K562 (cell line): ENCODE data around the gene ANXA2. TPM values are rescaled to one million over a fixed set of nuclear protein-coding genes. Genes with fewer than 3 reads are reported as not detected.

Experiments
- ATAC-seq: fragments of 200-7000 bp; cut with Tn5 transposase; 3 replicates; pipeline ENCODE4 v1.9.1; 2020; ENCODE audit warnings: moderate library complexity
- BruUV-seq: library from RNA; stranded (reverse); fragments of 400-500 nt; replicated peaks from 2 replicates; lab custom pipeline; 2021; lab: Mats Ljungman, UMichigan
- CTCF ChIA-PET: fragments of 300-600 bp; formaldehyde crosslinking; extraction: SDS; loops from one replicate; lab custom pipeline; 2021; ENCODE audit warnings: low intra/inter-chr PET ratio; lab: Yijun Ruan, JAX
- POLR2A ChIA-PET: fragments of 300-600, 350-650 bp; sonication (Branson Sonifier 250); formaldehyde crosslinking; extraction: SDS; loops from one replicate; lab custom pipeline; 2021; ENCODE audit warnings: antibody characterized with exemption, inconsistent platforms; lab: Yijun Ruan, JAX
- DNase-seq, 4 experiments: peaks; one replicate each; pipeline versions ENCODE4 v3.0.0 to v3.0.0-alpha.2; 2011 to 2018; ENCODE audit warnings: low spot score in 3 of 4, mixed read lengths in 3 of 4; ENCODE audit errors: extremely low read depth in 1 of 4
- FAIRE-seq: peaks from 2 replicates; lab custom pipeline; 2011; peaks lifted over from hg19 to GRCh38; lab: Jason Lieb, UNC
- H2AFZ ChIP-seq: 2 replicates; pipeline ENCODE4 v1.6.0; 2011; ENCODE audit warnings: low read depth, low read length, control low read depth, inconsistent platforms
- H3K27ac ChIP-seq: fragments of 200-600 bp; 3 replicates; pipeline ENCODE4 v1.8.0; 2011; ENCODE audit warnings: low read depth, mild to moderate bottlenecking, control low read depth, inconsistent platforms, low read length, moderate library complexity, mixed read lengths; ENCODE audit errors: extremely low read depth
- H3K27me3 ChIP-seq, 2 experiments: fragments of 300-600 bp in 1 of 2; 2 replicates in 1 of 2; 3 replicates in 1 of 2; pipeline versions ENCODE4 v1.6.0 to v1.8.0; 2011; ENCODE audit warnings: inconsistent platforms in 2 of 2, low read length in 2 of 2, mild to moderate bottlenecking in 1 of 2, mixed read lengths in 1 of 2, moderate library complexity in 1 of 2; ENCODE audit not compliant: control insufficient read depth in 2 of 2, insufficient read depth in 2 of 2
- H3K36me3 ChIP-seq: fragments of 300-600 bp; 3 replicates; pipeline ENCODE4 v1.8.0; 2011; ENCODE audit warnings: mild to moderate bottlenecking, low read length, inconsistent platforms; ENCODE audit not compliant: control insufficient read depth, insufficient read depth
- H3K4me1 ChIP-seq, 2 experiments: fragments of 200-600 bp in 1 of 2; replicated peaks in 1 of 2; 2 replicates in 1 of 2; 3 replicates in 1 of 2; pipeline versions ENCODE4 v1.5.1 to v1.8.0; 2011; ENCODE audit warnings: inconsistent platforms in 2 of 2, low read length in 2 of 2, mild to moderate bottlenecking in 1 of 2, mixed read lengths in 1 of 2, moderate library complexity in 1 of 2; ENCODE audit not compliant: control insufficient read depth in 2 of 2, insufficient read depth in 2 of 2
- H3K4me2 ChIP-seq: 2 replicates; pipeline ENCODE4 v1.6.1; 2011; ENCODE audit warnings: low read length, control low read depth, inconsistent platforms, mixed read lengths; ENCODE audit not compliant: insufficient read depth
- H3K4me3 ChIP-seq: fragments of 200-600 bp; sonication (generic), shearing (Covaris generic); 2 replicates; pipeline ENCODE4 v1.5.1; 2016; ENCODE audit warnings: control low read depth, inconsistent platforms
- H3K79me2 ChIP-seq: fragments of 200-600 bp; 3 replicates; pipeline ENCODE4 v1.8.0; 2011; ENCODE audit warnings: low read length, inconsistent platforms; ENCODE audit not compliant: control insufficient read depth, insufficient read depth
- H3K9ac ChIP-seq, 2 experiments: 2 replicates each; pipeline versions ENCODE4 v1.6.0 to v1.6.1; 2011; ENCODE audit warnings: low read depth in 2 of 2, low read length in 2 of 2, control low read depth in 1 of 2, inconsistent platforms in 1 of 2, mild to moderate bottlenecking in 1 of 2, mixed read lengths in 1 of 2; ENCODE audit not compliant: insufficient read depth in 1 of 2
- H3K9me1 ChIP-seq: one replicate; pipeline ENCODE4 v1.6.0; 2011; ENCODE audit warnings: inconsistent platforms, mild to moderate bottlenecking, low read length, moderate library complexity; ENCODE audit not compliant: control insufficient read depth, insufficient read depth
- H3K9me3 ChIP-seq: replicated peaks from 2 replicates; pipeline ENCODE4 v1.5.1; 2011; ENCODE audit warnings: low read depth, low read length, inconsistent platforms; ENCODE audit not compliant: control insufficient read depth, insufficient read depth
- H4K20me1 ChIP-seq: replicated peaks from 2 replicates; pipeline ENCODE4 v1.6.1; 2011; ENCODE audit warnings: low read length, inconsistent platforms, mixed read lengths; ENCODE audit not compliant: control insufficient read depth, insufficient read depth
- MAZ ChIP-seq, 2 experiments: fragments of 450-650 bp in 1 of 2; sonication (generic) in 1 of 2; formaldehyde crosslinking; IDR thresholded peaks in 1 of 2; conservative IDR thresholded peaks in 1 of 2; 2 replicates each; pipeline versions ENCODE4 v1.4.0 to v1.5.0; 2020; ENCODE audit warnings: mild to moderate bottlenecking in 1 of 2, missing genetic modification reagents in 1 of 2
- MYBL2 ChIP-seq, 2 experiments: fragments of 450-650 bp in 1 of 2; sonication (generic) in 1 of 2; formaldehyde crosslinking in 1 of 2; IDR thresholded peaks; 2 replicates each; pipeline versions ENCODE4 v1.6.1 to v1.8.1; 2017 to 2022; ENCODE audit warnings: borderline replicate concordance in 1 of 2, inconsistent platforms in 1 of 2, low read depth in 1 of 2, mild to moderate bottlenecking in 1 of 2, missing genetic modification reagents in 1 of 2, moderate library complexity in 1 of 2
- NFE2L1 ChIP-seq: fragments of 450-650 bp; IDR thresholded peaks from 2 replicates; pipeline ENCODE4 v1.6.1; 2016; ENCODE audit warnings: missing genetic modification characterization, low read depth, mild to moderate bottlenecking, missing compliant biosample characterization, moderate library complexity, borderline replicate concordance
- NRF1 ChIP-seq, 2 experiments: fragments of 450-650 bp; IDR thresholded peaks in 1 of 2; conservative IDR thresholded peaks in 1 of 2; 2 replicates each; pipeline ENCODE4 v1.6.1; 2014; ENCODE audit warnings: mild to moderate bottlenecking in 2 of 2
- PHF20 ChIP-seq: fragments of 450-650 bp; IDR thresholded peaks from 2 replicates; pipeline ENCODE4 v1.6.1; 2018; ENCODE audit not compliant: partially characterized antibody
- PRDM10 ChIP-seq: fragments of 450-650 bp; IDR thresholded peaks from 2 replicates; pipeline ENCODE4 v1.6.1; 2018; ENCODE audit not compliant: partially characterized antibody
- SRSF7 ChIP-seq: fragments of 200-400 bp; formaldehyde crosslinking; optimal IDR thresholded peaks from 2 replicates; pipeline ENCODE3; 2017; ENCODE audit warnings: mild to moderate bottlenecking, low read depth, low read length
- TEAD4 ChIP-seq, 2 experiments: sonication (generic) in 1 of 2; formaldehyde crosslinking in 1 of 2; IDR thresholded peaks; 2 replicates each; pipeline versions ENCODE4 v1.6.1 to v1.8.0; 2012 to 2022; ENCODE audit warnings: borderline replicate concordance in 1 of 2, inconsistent platforms in 1 of 2, low read length in 1 of 2, mild to moderate bottlenecking in 1 of 2, missing genetic modification reagents in 1 of 2
- USF1 ChIP-seq: sonication (generic); formaldehyde crosslinking; IDR thresholded peaks from 2 replicates; pipeline ENCODE4 v1.9.0; 2022; ENCODE audit warnings: mild to moderate bottlenecking, missing genetic modification reagents
- ZBTB5 ChIP-seq: fragments of 450-650 bp; IDR thresholded peaks from 2 replicates; pipeline ENCODE4 v1.6.1; 2017; ENCODE audit warnings: antibody characterized with exemption
- ZNF444 ChIP-seq: fragments of 250-450 bp; sonication (Bioruptor Pico); IDR thresholded peaks from 2 replicates; pipeline ENCODE4 v1.4.0; 2020; ENCODE audit warnings: mild to moderate bottlenecking, moderate library complexity
- WGBS: fragments of 100-300 bp; shearing (Covaris generic); methylation state at CpG from one replicate; pipeline ENCODE4 v1.1.6; 2016; ENCODE audit warnings: low coverage, mixed read lengths; ENCODE audit not compliant: insufficient coverage; ENCODE audit errors: missing lambda C conversion rate; 5-methylcytosine and 5-hydroxymethylcytosine counted together
- in situ Hi-C: fragments of 300-500 bp; cut with MboI; formaldehyde crosslinking; loops from 4 replicates; pipeline ENCODE4 v1.15.0; 2018; ENCODE audit warnings: inconsistent platforms, mixed read lengths
- intact Hi-C: fragments of 100-400 bp; cut with micrococcal nuclease; formaldehyde crosslinking; loops from 2 replicates; pipeline ENCODE4 v1.14.2; 2022
- polyA plus RNA-seq, 8 experiments: library from polyadenylated mRNA; depleted of rRNA in 4 of 8; stranded (reverse) in 5 of 8; unstranded in 3 of 8; fragments of >200 nt; fragmentation: Nextera tagmentation in 2 of 8; fragmentation: Illumina TruSeq in 1 of 8; extraction: Ambion mirVana in 2 of 8; extraction: Trizol in 1 of 8; gene quantifications; 2 replicates each; pipeline versions ENCODE4 v1.2.1 to v1.2.3, GENCODE V29; 2011 to 2014; ENCODE audit warnings: inconsistent platforms in 1 of 8, missing spikeins in 1 of 8
- total RNA-seq, 7 experiments: library from RNA; depleted of rRNA in 6 of 7; stranded (reverse); fragments of >200 nt in 6 of 7; fragmentation: Illumina TruSeq in 2 of 7; extraction: Trizol in 2 of 7; gene quantifications; 2 replicates each; pipeline versions ENCODE4 v1.2.1 to v1.2.3, GENCODE V29; 2011 to 2021; ENCODE audit warnings: low replicate concordance in 1 of 7

Gene ANXA2
- total and polyA plus RNA-seq, 9 of the 15 experiments (the other 6 are each of a cell fraction or from before 2014, with no cell fraction given) = 301 to 1,102 (median 452) TPM

- peaks cover 67% of the 10 kb centered on the region for H3K36me3 ChIP-seq
- CTCF ChIA-PET = no interaction called here
- no peak for FAIRE-seq
- WGBS = 68% methylated on average over 3 of the region's 3 CpGs
- TF ChIP-seq USF1 (CRISPR knock-in tag) = no peak
- no peak for TF ChIP-seq ZNF444 (CRISPR knock-in tag)
- TF ChIP-seq SRSF7 = no peak
- no peak for TF ChIP-seq MYBL2 (IDR thresholded peaks at IDR 0.05; ENCODE audit: low read depth)
- no peak for TF ChIP-seq MYBL2 (CRISPR knock-in tag; IDR thresholded peaks at IDR 0.05; ENCODE audit: borderline replicate concordance)
- no peak for TF ChIP-seq MAZ (CRISPR knock-in tag; conservative IDR thresholded peaks at IDR 0.05 in 1 of 2, IDR thresholded peaks at IDR 0.05 in 1 of 2)
- TF ChIP-seq ZBTB5 = no peak
- TF ChIP-seq PRDM10 = no peak
- TF ChIP-seq TEAD4 (IDR thresholded peaks at IDR 0.05; ENCODE audit: low read length) = no peak
- no peak for TF ChIP-seq TEAD4 (CRISPR knock-in tag; IDR thresholded peaks at IDR 0.05; ENCODE audit: borderline replicate concordance)
- no peak for TF ChIP-seq PHF20
- TF ChIP-seq NRF1 (conservative IDR thresholded peaks at IDR 0.05 in 1 of 2, IDR thresholded peaks at IDR 0.05 in 1 of 2) = no peak
- TF ChIP-seq NFE2L1 (tag) = no peak
- H3K9me1 ChIP-seq = peaks cover under 1% of the 10 kb centered on the region
- no peak for DNase-seq
- H3K4me3 ChIP-seq = no peak overlapping the region
- no peaks in the 10 kb centered on the region for H3K4me1 ChIP-seq
- intact Hi-C loops (no loop called here), in situ Hi-C loops (no loop called here)
- POLR2A ChIA-PET = interaction anchor here (0.7 to 4.5 kb wide), 2 partner anchors 10 to 11 kb away, joined by 3 to 38 read pairs; no protein-coding TSS in a partner anchor
- H3K27me3 ChIP-seq = no peaks in the 10 kb centered on the region
- H3K9me3 ChIP-seq = no peaks in the 10 kb centered on the region
- no peak overlapping the region for H3K9ac ChIP-seq
- peaks cover 29% of the 10 kb centered on the region for H3K79me2 ChIP-seq
- H3K27ac ChIP-seq = no peak overlapping the region
- BruUV-seq = no TSS peak
- no peak overlapping the region for H3K4me2 ChIP-seq
- no peak overlapping the region for H2AFZ ChIP-seq
- no peak for ATAC-seq
- peaks cover 14% of the 10 kb centered on the region for H4K20me1 ChIP-seq
These were observed 13.7 kb downstream of the ANXA2 start for GRCh38 chr15:60384053-60384452.
